Measurements from ENCODE around the gene CABYR.

CABYR gene

GRCh38 chr18:24138789-24139616 is at the start of gene CABYR:
Gene CABYR, plus strand, starts transcription at chr18:24139062. Its CDS starts 4,053 bp downstream, at chr18:24143115.
- TF ChIP-seq TEAD4 (IDR thresholded peaks at IDR 0.05), result no peak
- TF ChIP-seq TAF1 (IDR thresholded peaks at IDR 0.05; ENCODE audit: low read depth), result peak; percentile 67; the same call in 1 of the 2 replicates
- TF ChIP-seq MAX (IDR thresholded peaks at IDR 0.05), result peak; percentile 63
- peak; percentile 65; the same call in 1 of the 2 replicates for TF ChIP-seq ZBTB7A (IDR thresholded peaks at IDR 0.05; ENCODE audit: low read depth)
- no peak for TF ChIP-seq USF1 (IDR thresholded peaks at IDR 0.05)
- no peak for TF ChIP-seq REST (IDR thresholded peaks at IDR 0.05; ENCODE audit: low read depth)

- no peak for TF ChIP-seq CEBPB (IDR thresholded peaks at IDR 0.05)
These were observed 49.8 kb upstream of the CABYR start for GRCh38 chr18:24089076-24089475.

- no peak for TF ChIP-seq CREB1 (IDR thresholded peaks at IDR 0.05; ENCODE audit: low read depth)
- no peak for TF ChIP-seq FOXM1 (IDR thresholded peaks at IDR 0.05; ENCODE audit: borderline replicate concordance, low read depth)
- no peak for TF ChIP-seq YY1 (IDR thresholded peaks at IDR 0.05; ENCODE audit: low read depth)
- TF ChIP-seq NFIC (IDR thresholded peaks at IDR 0.05), result no peak
- TF ChIP-seq TCF12 (IDR thresholded peaks at IDR 0.05; ENCODE audit: low read depth), result no peak
- TF ChIP-seq EP300 (IDR thresholded peaks at IDR 0.05; ENCODE audit: borderline replicate concordance), result no peak
- no peak for TF ChIP-seq TAF1 (IDR thresholded peaks at IDR 0.05; ENCODE audit: low read depth)
- TF ChIP-seq RAD21 (IDR thresholded peaks at IDR 0.05; ENCODE audit: low read depth), result no peak
- TF ChIP-seq MAX (IDR thresholded peaks at IDR 0.05), result no peak
- TF ChIP-seq USF1 (IDR thresholded peaks at IDR 0.05), result no peak
- TF ChIP-seq EGR1 (IDR thresholded peaks at IDR 0.05), result no peak
- no peak for TF ChIP-seq REST (IDR thresholded peaks at IDR 0.05; ENCODE audit: low read depth)
- no peak for TF ChIP-seq TEAD4 (IDR thresholded peaks at IDR 0.05)
- no peak for TF ChIP-seq ZBTB7A (IDR thresholded peaks at IDR 0.05; ENCODE audit: low read depth)
- no peak for TF ChIP-seq CEBPB (IDR thresholded peaks at IDR 0.05)
These were observed 49.1 kb upstream of the CABYR start for GRCh38 chr18:24089515-24090337.

GRCh38 chr18:24090876-24091275 is 48.0 kb upstream of the CABYR start:
- TF ChIP-seq EGR1 (IDR thresholded peaks at IDR 0.05), result no peak

GRCh38 chr18:24094561-24094960 is 44.3 kb upstream of the CABYR start:
- TF ChIP-seq YY1 (IDR thresholded peaks at IDR 0.05; ENCODE audit: low read depth), result no peak
- no peak for TF ChIP-seq TCF12 (IDR thresholded peaks at IDR 0.05; ENCODE audit: low read depth)
- no peak for TF ChIP-seq RAD21 (IDR thresholded peaks at IDR 0.05; ENCODE audit: low read depth)
- no peak for TF ChIP-seq TEAD4 (IDR thresholded peaks at IDR 0.05)
- TF ChIP-seq TAF1 (IDR thresholded peaks at IDR 0.05; ENCODE audit: low read depth), result no peak
- no peak for TF ChIP-seq USF1 (IDR thresholded peaks at IDR 0.05)
- TF ChIP-seq CREB1 (IDR thresholded peaks at IDR 0.05; ENCODE audit: low read depth), result no peak
- no peak for TF ChIP-seq ZBTB7A (IDR thresholded peaks at IDR 0.05; ENCODE audit: low read depth)
- no peak for TF ChIP-seq REST (IDR thresholded peaks at IDR 0.05; ENCODE audit: low read depth)
- no peak for TF ChIP-seq FOXM1 (IDR thresholded peaks at IDR 0.05; ENCODE audit: borderline replicate concordance, low read depth)
- no peak for TF ChIP-seq MAX (IDR thresholded peaks at IDR 0.05)

All from Ishikawa (cell line).